OCI-LY3 (cell line): ENCODE results near the gene PRR16.

ENCODE experiments used
- H2AFZ ChIP-seq: fragments of 200-600, 300-600 bp; shearing (Covaris generic); 2 replicates; pipeline ENCODE4 v1.6.0; 2014; ENCODE audit warnings: antibody characterized with exemption, low read depth, low read length
- H3K27ac ChIP-seq: fragments of 200-600, 300-600 bp; sonication (generic); 2 replicates; pipeline ENCODE4 v1.5.1; 2014; ENCODE audit warnings: mild to moderate bottlenecking, low read length, moderate library complexity, mixed read lengths
- H3K27me3 ChIP-seq: fragments of 200-600, 300-600 bp; sonication (generic); 2 replicates; pipeline ENCODE4 v1.6.1; 2014; ENCODE audit warnings: low read depth, low read length, mixed read lengths
- H3K36me3 ChIP-seq: fragments of 200-600, 300-600 bp; sonication (generic); replicated peaks from 2 replicates; pipeline ENCODE3; 2014; ENCODE audit warnings: low read depth, low read length, mixed read lengths
- H3K4me1 ChIP-seq: fragments of 300-600, 200-600 bp; sonication (generic); 2 replicates; pipeline ENCODE4 v1.6.1; 2014; ENCODE audit warnings: low read length, mixed read lengths
- H3K4me2 ChIP-seq: fragments of 200-600, 300-600 bp; sonication (generic); 2 replicates; pipeline ENCODE4 v1.6.1; 2014; ENCODE audit warnings: low read length, mixed read lengths
- H3K4me3 ChIP-seq: fragments of 300-600, 200-600 bp; sonication (generic); 2 replicates; pipeline ENCODE4 v1.5.1; 2014; ENCODE audit warnings: antibody characterized with exemption, mild to moderate bottlenecking, low read length, moderate library complexity
- H3K79me2 ChIP-seq: fragments of 300-600, 200-600 bp; shearing (Covaris generic); 2 replicates; pipeline ENCODE4 v1.6.1; 2014; ENCODE audit warnings: mild to moderate bottlenecking, low read length, mixed read lengths
- H3K9ac ChIP-seq: fragments of 300-600, 200-600 bp; shearing (Covaris generic); 2 replicates; pipeline ENCODE4 v1.6.0; 2014; ENCODE audit warnings: mild to moderate bottlenecking, low read length, moderate library complexity
- H3K9me3 ChIP-seq: fragments of 200-600, 300-600 bp; shearing (Covaris generic); 2 replicates; pipeline ENCODE4 v1.6.1; 2014; ENCODE audit warnings: low read length, mixed read lengths; ENCODE audit not compliant: insufficient read depth
- H4K20me1 ChIP-seq: fragments of 200-600, 300-600 bp; sonication (generic); 2 replicates; pipeline ENCODE4 v1.6.1; 2016; ENCODE audit warnings: low read length, mixed read lengths; ENCODE audit not compliant: insufficient read depth
- EZH2phosphoT487 ChIP-seq: fragments of 200-600 bp; shearing (Covaris generic); IDR thresholded peaks from 2 replicates; pipeline ENCODE4 v1.6.1; 2018; ENCODE audit warnings: antibody characterized with exemption, mixed run types, low read depth
- TF ChIP-seq, protein P1 (sequence below): fragments of 200-600, 300-600 bp; sonication (generic); IDR thresholded peaks from 2 replicates; pipeline ENCODE4 v1.5.1; 2014; ENCODE audit warnings: antibody characterized with exemption, low read length, low read depth

Gene PRR16

DNA sequence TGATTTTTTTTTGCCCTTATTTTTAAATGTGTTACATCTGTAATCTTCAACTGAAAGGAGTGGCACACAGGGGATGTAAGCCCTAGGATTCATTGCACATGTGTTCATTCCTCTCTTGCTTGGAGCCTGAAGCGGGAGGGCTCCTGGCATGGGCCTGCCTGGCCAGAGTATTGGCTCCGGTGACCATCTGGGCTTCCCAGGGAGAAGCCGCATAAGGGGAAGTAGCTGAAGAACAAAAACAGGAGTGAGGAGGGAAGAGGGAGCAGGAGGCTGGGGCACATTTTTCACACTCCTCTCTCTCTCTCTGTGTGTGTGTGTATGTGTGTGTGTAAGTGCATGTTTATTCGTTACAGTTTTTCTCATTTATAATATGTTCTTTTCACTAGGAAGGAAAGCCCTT, 269.9 kb downstream of the PRR16 start:
- Histone ChIP-seq H2AFZ (no peak overlapping the region), H3K27me3 (no peaks in the 10 kb centered on the region)
- no peak for TF ChIP-seq EZH2phosphoT487
- TF ChIP-seq, protein P1, sequence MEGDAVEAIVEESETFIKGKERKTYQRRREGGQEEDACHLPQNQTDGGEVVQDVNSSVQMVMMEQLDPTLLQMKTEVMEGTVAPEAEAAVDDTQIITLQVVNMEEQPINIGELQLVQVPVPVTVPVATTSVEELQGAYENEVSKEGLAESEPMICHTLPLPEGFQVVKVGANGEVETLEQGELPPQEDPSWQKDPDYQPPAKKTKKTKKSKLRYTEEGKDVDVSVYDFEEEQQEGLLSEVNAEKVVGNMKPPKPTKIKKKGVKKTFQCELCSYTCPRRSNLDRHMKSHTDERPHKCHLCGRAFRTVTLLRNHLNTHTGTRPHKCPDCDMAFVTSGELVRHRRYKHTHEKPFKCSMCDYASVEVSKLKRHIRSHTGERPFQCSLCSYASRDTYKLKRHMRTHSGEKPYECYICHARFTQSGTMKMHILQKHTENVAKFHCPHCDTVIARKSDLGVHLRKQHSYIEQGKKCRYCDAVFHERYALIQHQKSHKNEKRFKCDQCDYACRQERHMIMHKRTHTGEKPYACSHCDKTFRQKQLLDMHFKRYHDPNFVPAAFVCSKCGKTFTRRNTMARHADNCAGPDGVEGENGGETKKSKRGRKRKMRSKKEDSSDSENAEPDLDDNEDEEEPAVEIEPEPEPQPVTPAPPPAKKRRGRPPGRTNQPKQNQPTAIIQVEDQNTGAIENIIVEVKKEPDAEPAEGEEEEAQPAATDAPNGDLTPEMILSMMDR = no peak

DNA sequence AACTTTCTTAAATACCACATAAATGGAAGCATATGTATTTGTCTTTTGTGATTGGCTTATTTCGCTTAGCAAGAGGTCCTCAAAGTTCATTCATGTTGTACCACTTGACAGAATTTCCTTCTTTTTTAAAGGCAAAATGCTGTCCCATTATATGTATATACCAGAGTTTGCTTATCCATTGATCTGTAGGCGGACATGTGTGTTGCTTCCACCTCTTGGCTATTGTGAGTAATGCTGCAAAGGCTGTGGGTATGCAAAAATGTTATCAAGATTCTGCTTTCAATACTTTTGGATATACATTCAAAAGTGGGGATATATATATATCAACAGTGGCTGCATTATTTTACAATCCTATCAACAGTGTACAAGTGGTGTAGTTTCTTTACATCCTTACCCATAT, 271.0 kb downstream of the PRR16 start:
- Histone ChIP-seq H3K4me2 (no peak overlapping the region), H4K20me1 (no peaks in the 10 kb centered on the region), H3K9ac (no peak overlapping the region), H3K36me3 (no peaks in the 10 kb centered on the region), H3K27ac (no peak overlapping the region), H3K4me3 (no peak overlapping the region), H2AFZ (no peak overlapping the region), H3K4me1 (no peaks in the 10 kb centered on the region), H3K27me3 (no peaks in the 10 kb centered on the region), H3K79me2 (no peaks in the 10 kb centered on the region), H3K9me3 (no peaks in the 10 kb centered on the region)
- no peak for TF ChIP-seq EZH2phosphoT487
- TF ChIP-seq, protein P1 = no peak

More for the DNA sequence above, 269.9 kb downstream of the PRR16 start:
- Histone ChIP-seq H3K9me3 (no peaks in the 10 kb centered on the region), H3K27ac (no peak overlapping the region), H3K4me1 (no peaks in the 10 kb centered on the region), H3K4me3 (no peak overlapping the region), H3K79me2 (no peaks in the 10 kb centered on the region), H3K9ac (no peak overlapping the region), H4K20me1 (no peaks in the 10 kb centered on the region), H3K36me3 (no peaks in the 10 kb centered on the region), H3K4me2 (no peak overlapping the region)
